ENCODE data around the gene PI4K2B.
"Not testable (repeated sequence)": the region's sequence is repeated elsewhere in the genome, so short reads cannot be mapped to it uniquely, and the experiment has no call there.

Gene PI4K2B

DNA sequence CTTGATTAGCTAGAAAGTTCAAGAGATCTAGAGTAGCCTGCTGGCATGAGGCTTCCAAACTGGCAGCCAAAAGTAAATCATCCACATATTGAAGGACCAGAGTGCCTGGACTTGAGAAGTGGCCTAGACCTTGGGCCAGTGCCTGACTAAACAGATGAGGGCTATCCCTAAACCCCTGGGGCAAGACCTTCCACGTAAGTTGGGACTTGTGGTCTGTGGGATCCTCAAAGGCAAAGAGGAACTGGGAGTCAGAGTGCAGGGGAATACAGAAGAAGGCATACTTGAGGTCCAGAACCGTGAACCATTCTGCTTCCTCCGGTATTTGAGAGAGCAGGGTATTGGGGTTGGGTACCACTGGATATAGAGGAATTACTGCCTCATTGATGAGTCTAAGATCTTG, 8.4 kb downstream of the PI4K2B start:
- not testable (repeated sequence) for DNase-seq (ENCODE audit: low read depth in 1 of 2, low spot score in 1 of 2)

DNA sequence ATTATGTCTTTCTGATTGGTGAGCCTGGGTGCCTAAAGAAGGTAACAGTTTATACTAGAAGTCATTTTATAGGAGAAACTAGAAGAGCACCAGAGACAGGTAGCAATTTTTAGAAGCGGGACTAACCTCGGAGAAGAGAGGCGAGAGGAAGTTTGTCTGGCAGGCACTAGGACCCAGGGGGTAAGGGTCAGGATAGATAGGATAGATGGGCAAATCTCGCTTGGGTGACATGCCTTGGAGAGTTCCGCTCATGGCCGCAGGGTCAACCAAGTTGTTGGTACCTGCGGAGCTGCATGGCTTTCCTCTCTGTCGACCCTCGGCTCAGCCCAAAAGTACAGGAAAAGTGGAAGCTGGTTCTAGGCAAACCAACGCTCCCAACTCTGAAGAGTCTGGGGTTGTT, 11.3 kb downstream of the PI4K2B start:
- DNase-seq (ENCODE audit: low read depth in 1 of 2, low spot score in 1 of 2), result no peak

- no peak for DNase-seq (ENCODE audit: low read depth in 1 of 2, low spot score in 1 of 2)
Measured at GRCh38 chr4:25246680-25247611, 13.1 kb downstream of the PI4K2B start.

- DNase-seq (ENCODE audit: low read depth in 1 of 2, low spot score in 1 of 2), result not testable (repeated sequence)
Measured at GRCh38 chr4:25248875-25249274, 15.0 kb downstream of the PI4K2B start.

DNA sequence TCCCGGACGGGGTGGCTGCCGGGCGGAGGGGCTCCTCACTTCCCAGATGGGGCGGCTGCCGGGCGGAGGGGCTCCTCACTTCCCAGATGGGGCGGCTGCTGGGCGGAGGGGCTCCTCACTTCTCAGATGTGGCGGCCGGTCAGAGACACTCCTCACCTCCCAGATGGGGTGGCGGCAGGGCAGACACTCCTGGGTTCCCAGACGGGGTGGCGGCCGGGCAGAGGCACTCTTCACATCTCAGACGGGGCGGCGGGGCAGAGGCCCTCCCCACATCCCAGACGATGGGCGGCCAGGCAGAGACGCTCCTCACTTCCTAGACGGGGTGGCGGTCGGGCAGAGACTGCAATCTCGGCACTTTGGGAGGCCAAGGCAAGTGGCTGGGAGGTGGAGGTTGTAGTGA, 15.7 kb downstream of the PI4K2B start:
- DNase-seq (ENCODE audit: low read depth in 1 of 2, low spot score in 1 of 2), result not testable (repeated sequence)

DNA sequence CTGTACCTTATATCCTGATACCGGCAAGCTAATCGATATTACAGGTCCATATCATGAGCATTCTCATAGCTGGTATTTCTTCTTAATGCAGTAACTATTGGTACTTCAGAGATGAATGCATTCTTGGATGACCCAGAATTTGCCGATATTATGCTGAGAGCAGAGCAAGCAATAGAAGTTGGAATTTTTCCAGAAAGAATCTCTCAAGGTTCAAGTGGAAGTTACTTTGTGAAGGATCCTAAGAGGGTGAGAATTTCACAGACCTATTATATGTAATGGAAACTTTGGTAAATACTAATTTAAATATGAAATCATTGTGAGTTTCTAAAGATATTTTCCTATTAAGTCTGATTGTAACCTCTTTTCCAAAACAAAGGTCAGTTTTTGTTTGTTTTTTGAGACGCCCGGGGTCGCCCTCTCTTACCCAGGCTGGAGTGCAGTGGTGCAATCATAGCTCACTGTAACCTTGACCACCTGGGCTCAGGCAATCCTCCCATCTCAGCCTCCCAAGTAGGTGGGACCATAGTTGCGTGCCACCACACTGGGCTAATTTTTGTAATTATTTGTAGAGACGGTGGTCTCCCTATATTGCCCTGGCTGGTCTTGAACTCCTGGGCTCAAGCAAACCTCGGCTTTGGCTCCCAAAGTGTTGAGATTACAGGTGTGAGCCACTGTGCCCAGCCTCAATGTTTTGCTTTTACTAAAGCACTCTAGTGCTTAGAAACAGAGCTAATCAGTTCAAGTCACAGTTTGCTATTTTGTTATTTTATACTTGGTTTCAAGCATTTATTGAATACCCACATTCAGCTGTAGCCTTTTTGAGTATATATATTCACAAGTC, 18.6 kb downstream of the PI4K2B start:
- DNase-seq (ENCODE audit: low read depth in 1 of 2, low spot score in 1 of 2), result no peak

DNA sequence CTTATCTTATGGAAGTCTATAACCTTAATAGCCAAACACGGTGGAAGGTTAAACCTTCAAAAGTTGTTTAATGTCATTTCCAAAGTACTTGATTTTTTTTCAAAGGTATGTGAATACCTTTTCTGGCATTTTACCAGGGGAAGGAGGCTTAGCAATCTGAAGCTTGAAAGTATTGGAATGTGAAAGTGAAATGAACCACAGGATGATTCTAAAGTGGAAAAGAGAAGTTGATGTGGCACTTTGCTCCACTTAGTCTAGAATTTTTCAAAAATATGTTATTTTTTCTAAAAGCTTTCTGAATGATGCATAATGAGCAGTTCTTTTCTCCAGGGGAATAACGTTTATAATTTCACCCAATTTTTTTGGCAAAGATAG, 19.2 kb downstream of the PI4K2B start:
- DNase-seq (ENCODE audit: low read depth in 1 of 2, low spot score in 1 of 2), result no peak

- DNase-seq (ENCODE audit: low read depth in 1 of 2, low spot score in 1 of 2), result not testable (repeated sequence)
Measured at GRCh38 chr4:25253786-25254185, 20.0 kb downstream of the PI4K2B start.

DNA sequence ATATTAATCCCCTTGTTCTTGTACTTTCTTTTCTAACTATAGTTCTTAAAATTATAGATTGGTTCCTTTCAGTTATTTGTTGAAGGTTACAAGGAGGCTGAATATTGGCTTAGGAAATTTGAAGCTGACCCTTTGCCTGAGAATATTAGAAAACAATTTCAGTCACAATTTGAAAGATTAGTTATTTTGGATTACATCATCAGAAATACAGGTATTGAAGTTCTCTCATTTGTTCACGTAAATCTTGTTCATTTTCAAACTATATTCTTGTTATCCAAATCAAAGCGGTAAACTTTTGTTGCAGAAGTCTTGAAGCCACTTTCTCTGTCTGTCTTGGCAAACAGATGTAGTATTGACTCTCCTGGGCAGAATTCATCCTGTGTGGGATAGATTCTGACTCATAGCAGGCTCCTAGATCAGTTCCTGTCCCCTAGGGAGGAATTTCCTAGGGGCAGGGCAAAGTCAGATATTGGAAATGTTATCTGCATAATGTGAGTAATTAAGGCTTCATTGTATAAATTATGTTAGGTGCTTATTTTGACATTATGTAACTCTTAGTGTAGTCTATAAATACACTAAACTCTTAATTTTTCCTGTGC, 25.2 kb downstream of the PI4K2B start:
- DNase-seq (ENCODE audit: low read depth in 1 of 2, low spot score in 1 of 2), result no peak

GRCh38 chr4:25271866-25272265, 38.0 kb downstream of the PI4K2B start:
- no peak for DNase-seq (ENCODE audit: low read depth in 1 of 2, low spot score in 1 of 2)

DNA sequence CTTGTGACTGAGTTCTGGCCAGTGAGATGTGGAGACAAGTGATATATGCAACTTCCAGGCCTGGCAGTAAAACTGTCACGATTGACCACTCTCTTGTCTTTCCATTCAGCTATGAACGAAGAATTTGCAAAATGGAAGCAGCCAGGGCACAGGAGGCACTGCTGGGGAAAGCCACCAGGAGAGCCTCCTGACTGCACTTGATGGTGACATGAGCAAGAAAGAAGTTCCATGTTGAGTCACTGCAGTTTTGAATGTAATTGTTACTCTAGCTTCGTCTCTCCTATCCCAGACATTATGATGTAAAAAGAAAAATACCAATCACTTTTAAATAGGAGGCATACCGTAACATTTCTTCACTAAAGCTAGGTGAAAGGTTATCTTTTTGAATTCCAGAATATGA, 46.4 kb downstream of the PI4K2B start:
- DNase-seq (ENCODE audit: low read depth in 1 of 2, low spot score in 1 of 2), result no peak

DNA sequence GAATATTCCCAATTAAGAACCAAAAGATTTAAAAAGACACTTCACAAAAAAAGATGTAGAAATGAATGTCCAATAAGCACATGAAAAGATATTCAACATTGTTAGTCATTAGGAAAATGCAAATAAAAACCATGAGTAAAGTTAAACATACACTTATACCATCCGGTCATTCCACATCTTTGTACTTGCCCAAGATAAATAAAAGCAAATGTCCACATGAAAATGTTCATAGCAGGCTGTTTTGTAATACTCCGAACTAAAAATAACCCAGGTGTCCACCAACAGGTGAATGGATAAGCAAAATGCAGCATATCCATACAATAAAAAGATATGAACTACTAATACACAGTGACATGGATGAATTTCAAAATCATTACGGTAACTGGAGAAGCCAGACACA, 50.1 kb downstream of the PI4K2B start:
- DNase-seq (ENCODE audit: low read depth in 1 of 2, low spot score in 1 of 2), result no peak

DNA sequence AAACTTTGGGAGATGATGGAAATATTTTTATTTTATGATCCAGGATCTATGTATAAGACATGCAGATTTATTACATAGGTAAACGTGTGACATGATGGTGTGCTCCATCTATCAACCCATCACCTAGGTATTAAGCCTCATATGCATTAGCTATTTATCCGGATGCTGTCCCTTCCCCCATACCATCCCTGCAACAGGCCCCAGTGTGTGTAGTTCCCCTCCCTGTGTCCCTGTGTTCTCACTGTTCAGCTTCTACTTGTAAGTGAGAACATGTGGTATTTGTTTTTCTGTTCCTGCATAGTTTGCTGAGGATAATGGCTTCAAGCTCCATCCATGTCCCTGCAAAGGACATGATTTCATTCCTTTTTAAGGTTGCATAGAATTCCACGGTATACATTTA, 50.6 kb downstream of the PI4K2B start:
- no peak for DNase-seq (ENCODE audit: low read depth in 1 of 2, low spot score in 1 of 2)

- DNase-seq (ENCODE audit: low read depth in 1 of 2, low spot score in 1 of 2), result no peak
Measured at GRCh38 chr4:25290490-25291067, 56.7 kb downstream of the PI4K2B start.

DNA sequence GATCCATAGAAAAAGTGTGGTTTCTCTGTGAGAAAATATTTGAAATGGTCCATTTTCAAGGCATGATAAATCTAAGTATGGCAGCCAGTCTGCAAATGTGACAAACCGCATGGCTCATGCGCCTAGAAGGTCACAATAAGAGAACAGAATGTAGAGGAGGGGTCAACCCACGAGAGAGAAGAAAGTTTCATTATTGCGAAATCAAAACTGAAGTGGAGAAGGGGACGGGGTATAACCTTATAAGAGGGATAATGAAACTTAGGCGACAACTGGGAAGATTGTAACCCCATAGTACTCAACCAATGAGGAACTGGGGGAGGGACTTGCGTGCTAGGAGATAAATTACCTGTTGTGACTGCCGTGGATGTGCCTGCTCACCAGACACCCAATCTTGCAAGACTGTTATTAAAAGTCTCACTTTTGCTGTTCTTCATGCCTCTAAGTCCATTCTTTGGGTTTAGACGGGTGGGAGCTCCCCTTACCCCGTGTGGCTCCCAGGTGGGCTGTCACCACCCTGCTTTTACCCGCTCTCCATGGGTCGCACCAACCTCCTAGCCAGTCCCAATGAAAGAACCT, 57.4 kb downstream of the PI4K2B start:
- DNase-seq (ENCODE audit: low read depth in 1 of 2, low spot score in 1 of 2), result no peak

DNA sequence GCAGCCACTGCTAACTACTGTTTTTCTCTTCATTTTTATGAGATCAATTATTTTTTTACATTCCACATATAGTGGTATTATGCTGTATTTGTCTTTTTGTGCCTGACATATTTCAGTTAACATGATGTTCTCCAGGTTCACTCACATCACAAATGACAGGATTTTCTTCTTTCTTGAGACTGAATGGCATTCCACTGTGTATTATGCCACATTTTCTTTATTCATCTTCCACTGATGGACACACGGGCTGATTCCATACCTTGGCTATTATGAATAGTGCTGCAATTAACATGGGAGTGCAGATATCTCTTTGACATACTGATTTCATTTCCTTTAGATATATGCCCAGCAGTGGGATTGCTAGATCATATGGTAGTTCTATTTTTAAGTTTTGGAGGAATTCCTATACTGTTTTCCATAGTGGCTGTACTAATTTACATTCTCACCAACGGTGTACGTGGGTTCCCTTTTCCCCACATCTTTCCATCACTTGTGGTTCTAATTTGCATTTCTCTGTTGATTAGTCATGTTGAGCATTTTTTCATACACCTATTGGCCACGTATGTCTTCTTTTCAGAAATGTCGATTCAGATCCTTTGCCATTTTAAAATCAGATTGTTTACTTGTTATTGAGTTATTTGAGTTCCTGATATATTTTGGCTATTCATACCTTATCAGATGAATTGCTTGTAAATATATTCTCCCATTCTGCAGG, 63.9 kb downstream of the PI4K2B start:
- DNase-seq (ENCODE audit: low read depth in 1 of 2, low spot score in 1 of 2), result no peak

DNA sequence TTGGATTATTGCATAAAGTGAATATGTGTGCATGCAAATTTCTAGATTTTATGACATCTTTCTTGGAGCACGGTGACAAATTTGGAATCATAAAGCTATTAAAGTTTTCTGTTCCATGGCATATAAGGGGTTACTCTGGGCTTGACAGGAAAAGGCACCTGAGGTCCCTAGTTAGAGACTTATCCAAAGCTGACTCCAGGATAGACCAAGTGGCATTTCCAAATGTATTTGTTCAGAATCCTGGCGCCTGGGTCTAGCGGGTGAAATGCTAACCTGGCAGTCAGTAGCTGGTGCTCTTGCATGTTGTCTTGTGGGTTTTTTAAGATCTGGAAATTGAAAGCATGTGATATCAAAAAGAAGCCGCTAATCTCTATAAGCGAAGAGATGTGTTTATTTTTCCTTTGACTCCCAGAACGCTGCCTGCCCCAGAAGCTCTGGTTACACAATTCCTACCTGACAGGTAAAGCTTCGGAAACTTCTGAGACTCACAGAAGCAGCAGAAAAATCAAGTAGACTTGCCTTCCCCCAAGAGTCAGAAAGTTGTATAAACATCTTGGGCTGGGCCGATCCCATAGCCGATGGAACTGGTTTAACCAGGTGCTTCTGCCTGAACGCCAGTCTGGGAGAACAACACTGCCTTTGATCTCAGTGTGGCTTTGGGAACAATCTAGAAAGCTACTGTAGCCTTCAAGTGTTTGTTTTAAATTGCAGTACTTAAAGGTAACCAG, 65.8 kb downstream of the PI4K2B start:
- no peak for DNase-seq (ENCODE audit: low read depth in 1 of 2, low spot score in 1 of 2)

GRCh38 chr4:25301471-25301870, 67.6 kb downstream of the PI4K2B start:
- no peak for DNase-seq (ENCODE audit: low read depth in 1 of 2, low spot score in 1 of 2)

GRCh38 chr4:25302626-25303025, 68.8 kb downstream of the PI4K2B start:
- DNase-seq (ENCODE audit: low read depth in 1 of 2, low spot score in 1 of 2), result no peak

GRCh38 chr4:25303578-25303977, 69.7 kb downstream of the PI4K2B start:
- no peak for DNase-seq (ENCODE audit: low read depth in 1 of 2, low spot score in 1 of 2)
